ENCODE data around the gene OVAAL. TPM values are rescaled to one million over a fixed set of nuclear protein-coding genes. Genes with fewer than 3 reads are reported as not detected.

The OVAAL gene
- total and polyA plus RNA-seq, 9 of the 15 experiments (the other 6 are each of a cell fraction or from before 2014, with no cell fraction given), result 0.04 to 0.18 (median 0.08) TPM; not detected in 4

- TF ChIP-seq ZBTB40 (IDR thresholded peaks at IDR 0.05) (peak; percentile 33; the same call in 1 of the 2 replicates), ZBTB40 (CRISPR knock-in tag; IDR thresholded peaks at IDR 0.05) (no peak), ZNF586 (CRISPR knock-in tag; conservative IDR thresholded peaks at IDR 0.05) (0 out of 2 replicates have a peak, but pooled peaks have one; percentile 54), ESRRA (IDR thresholded peaks at IDR 0.05; ENCODE audit: borderline replicate concordance, low read depth) (no peak), HEY1 (CRISPR knock-in tag; IDR thresholded peaks at IDR 0.05; ENCODE audit: borderline replicate concordance) (no peak), HMGXB4 (CRISPR knock-in tag; IDR thresholded peaks at IDR 0.05) (no peak), KDM4B (IDR thresholded peaks at IDR 0.05; ENCODE audit: borderline replicate concordance in 2 of 2, low read depth in 1 of 2) (no peak), KDM5B (IDR thresholded peaks at IDR 0.05; ENCODE audit: insufficient replicate concordance, low read depth, low read length) (peak; percentile 58), GATAD2A (IDR thresholded peaks at IDR 0.05) (0 out of 2 replicates have a peak, but pooled peaks have one; percentile 15), RBFOX2 (IDR thresholded peaks at IDR 0.05; ENCODE audit: low read depth, low read length) (peak; percentile 44; the same call in 1 of the 2 replicates), CEBPG (CRISPR knock-in tag; IDR thresholded peaks at IDR 0.05) (0 out of 2 replicates have a peak, but pooled peaks have one; percentile 19), CEBPG (tag; conservative IDR thresholded peaks at IDR 0.05 in 1 of 2, IDR thresholded peaks at IDR 0.05 in 1 of 2) (no peak), TCF7L2 (IDR thresholded peaks at IDR 0.05; ENCODE audit: low read depth, low read length) (no peak), ATF7 (IDR thresholded peaks at IDR 0.05) (0 out of 2 replicates have a peak, but pooled peaks have one; percentile 39), NR2C2 (CRISPR knock-in tag; IDR thresholded peaks at IDR 0.05) (no peak), NR2C2 (tag; IDR thresholded peaks at IDR 0.05) (peak; percentile 77), NBN (IDR thresholded peaks at IDR 0.05; ENCODE audit: low read depth) (peak; percentile 55; the same call in 1 of the 2 replicates)
Observed at GRCh38 chr1:180563026-180563827, 4.5 kb downstream of the OVAAL start (continued).
